Right atrium auricular region (tissue), 2 donors: ENCODE measurements around the gene APOB. TPM values are rescaled to one million over a fixed set of nuclear protein-coding genes. Genes with fewer than 3 reads are reported as not detected.

ENCODE experiments used
- DNase-seq: peaks from one replicate; pipeline ENCODE4 v3.0.0-alpha.2; 2019; ENCODE audit warnings: low spot score
- H3K27ac ChIP-seq, 2 donors: fragments of 200-600 bp; sonication (generic); 1 replicate in 1 of 2; 2 replicates in 1 of 2; pipeline ENCODE4 v1.5.1; 2016 to 2019
- H3K27me3 ChIP-seq, 2 donors: fragments of 200-600 bp; sonication (generic); one replicate each; pipeline versions ENCODE4 v1.5.1 to v1.6.0; 2017 to 2019
- H3K36me3 ChIP-seq: fragments of 200-600 bp; sonication (generic); one replicate; pipeline ENCODE4 v1.5.1; 2016
- H3K4me1 ChIP-seq, 2 donors: fragments of 200-600 bp; sonication (generic); one replicate each; pipeline versions ENCODE4 v1.5.1 to v1.6.0; 2017 to 2019
- H3K4me3 ChIP-seq, 2 donors: fragments of 200-600 bp; sonication (generic); 1 replicate in 1 of 2; 2 replicates in 1 of 2; pipeline ENCODE4 v1.5.1; 2017 to 2019; ENCODE audit warnings: mild to moderate bottlenecking in 1 of 2, moderate library complexity in 1 of 2
- H3K9me3 ChIP-seq, 2 donors: fragments of 200-600 bp; sonication (generic); one replicate each; pipeline ENCODE4 v1.5.1; 2019
- CTCF ChIP-seq, 2 donors: fragments of 200-600 bp; sonication (generic); IDR thresholded peaks; one replicate each; pipeline ENCODE4 v1.5.1; 2019; ENCODE audit warnings: antibody characterized with exemption in 2 of 2
- total RNA-seq, 2 donors: library from RNA; depleted of rRNA; stranded (reverse); fragments of >200 nt; gene quantifications; one replicate each; pipeline ENCODE4 v1.1.0, GENCODE V29; 2016

Gene APOB
- total RNA-seq, 2 donors from 2014 or later, result 20.1 to 45.3 TPM

DNA sequence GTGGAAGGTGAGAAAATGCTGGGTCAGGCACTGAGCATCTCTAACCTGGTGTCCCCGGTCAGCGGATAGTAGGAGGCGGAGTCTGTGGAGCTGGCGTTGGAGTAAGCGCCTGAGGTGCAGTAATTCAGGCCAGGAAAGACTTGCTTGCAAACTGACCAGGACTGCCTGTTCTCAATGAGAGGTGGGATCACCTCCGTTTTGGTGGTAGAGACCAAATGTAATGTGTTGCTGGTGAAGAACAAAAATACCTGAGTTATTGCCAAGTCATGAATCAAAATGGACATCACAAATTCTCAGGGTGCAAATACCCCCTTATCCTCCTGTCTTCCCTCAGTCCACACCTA is 24.2 kb downstream of the APOB start:
- DNase-seq, result no peak
- H3K9me3 ChIP-seq, result no peaks in the 10 kb centered on the region
- TF ChIP-seq CTCF (IDR thresholded peaks at IDR 0.05), result no peak
- no peaks in the 10 kb centered on the region for H3K4me1 ChIP-seq
- H3K27me3 ChIP-seq, result no peaks in the 10 kb centered on the region
- H3K36me3 ChIP-seq, result peaks cover 43% of the 10 kb centered on the region
- H3K4me3 ChIP-seq, result no peak overlapping the region
- no peak overlapping the region for H3K27ac ChIP-seq

- no peak for TF ChIP-seq CTCF (IDR thresholded peaks at IDR 0.05)
- Histone ChIP-seq H3K4me3 (no peak overlapping the region), H3K9me3 (no peaks in the 10 kb centered on the region), H3K27ac (no peak overlapping the region), H3K4me1 (no peaks in the 10 kb centered on the region), H3K27me3 (no peaks in the 10 kb centered on the region), H3K36me3 (peaks cover 46% of the 10 kb centered on the region)
- no peak for DNase-seq
Observed at GRCh38 chr2:21019000-21019677, 24.7 kb downstream of the APOB start.

DNA sequence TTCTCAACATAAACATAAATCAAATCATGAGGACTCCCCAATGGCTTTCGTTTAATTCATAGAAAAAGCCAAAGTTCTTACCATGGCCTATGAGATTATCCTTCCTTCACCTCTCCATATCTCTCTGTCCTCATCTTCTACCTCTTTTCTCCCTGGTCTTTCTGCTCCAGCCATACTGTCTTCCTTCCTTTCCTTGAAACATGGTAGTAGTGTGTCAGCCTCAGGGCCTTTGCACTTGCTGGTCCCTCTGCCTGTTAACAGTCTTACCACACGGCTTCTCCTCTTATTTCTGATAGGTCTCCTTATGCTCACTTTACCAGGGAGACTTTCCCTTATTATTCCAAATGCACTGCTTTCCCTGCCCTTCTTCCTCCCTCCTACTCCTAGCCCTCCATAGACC is 25.6 kb downstream of the APOB start:
- DNase-seq, result no peak
- no peak overlapping the region for H3K4me3 ChIP-seq
- H3K9me3 ChIP-seq, result no peaks in the 10 kb centered on the region
- no peak for TF ChIP-seq CTCF (IDR thresholded peaks at IDR 0.05)
- no peak overlapping the region for H3K27ac ChIP-seq
- H3K4me1 ChIP-seq, result no peaks in the 10 kb centered on the region
- H3K27me3 ChIP-seq, result no peaks in the 10 kb centered on the region
- peaks cover 47% of the 10 kb centered on the region for H3K36me3 ChIP-seq

DNA sequence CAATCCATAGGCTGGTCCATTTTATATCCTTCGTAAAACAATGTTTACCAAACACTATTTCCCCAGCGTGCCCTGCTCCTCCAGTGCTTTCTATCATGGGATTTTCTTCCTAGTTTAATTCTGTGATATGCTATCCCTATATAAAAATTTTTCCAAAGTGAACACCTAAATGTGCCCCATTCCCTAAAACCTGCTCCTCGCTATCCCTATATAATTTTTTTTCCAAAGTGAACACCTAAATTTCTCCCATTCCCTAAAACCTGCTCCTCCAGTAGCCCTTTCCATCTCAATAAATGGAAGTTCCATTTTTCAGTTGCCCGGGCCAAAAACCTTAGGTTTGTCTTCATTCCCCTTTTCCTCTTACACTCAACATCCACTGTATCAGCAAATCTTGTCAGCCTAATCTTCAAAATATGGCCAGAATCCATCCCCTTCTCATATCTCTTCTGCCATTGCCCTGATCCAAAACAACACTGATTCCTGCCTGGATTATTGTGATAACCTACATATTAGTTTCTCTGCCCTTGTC is 26.1 kb downstream of the APOB start:
- Histone ChIP-seq H3K27me3 (no peaks in the 10 kb centered on the region), H3K4me3 (no peak overlapping the region), H3K9me3 (no peaks in the 10 kb centered on the region), H3K4me1 (no peaks in the 10 kb centered on the region), H3K27ac (no peak overlapping the region), H3K36me3 (peaks cover 46% of the 10 kb centered on the region)
- no peak for DNase-seq
- no peak for TF ChIP-seq CTCF (IDR thresholded peaks at IDR 0.05)

DNA sequence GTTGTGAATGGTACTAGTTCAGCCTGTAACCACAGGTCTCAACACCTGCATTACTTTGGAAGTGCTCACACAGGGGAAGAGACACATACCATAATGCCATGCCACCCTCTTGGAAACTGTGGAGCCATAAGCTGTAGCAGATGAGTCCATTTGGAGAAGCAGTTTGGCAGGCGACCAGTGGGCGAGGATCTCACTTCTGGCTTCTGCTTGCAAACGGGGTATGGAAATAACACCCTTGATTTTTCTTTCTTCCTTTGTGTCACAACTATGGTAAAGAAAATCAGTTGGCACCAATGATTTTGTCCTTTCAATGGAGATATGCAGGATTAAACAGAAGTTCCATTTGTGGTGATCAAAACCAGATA is 28.6 kb downstream of the APOB start:
- no peak for TF ChIP-seq CTCF (IDR thresholded peaks at IDR 0.05)
- Histone ChIP-seq H3K4me1 (peaks cover 0 to 7% of the 10 kb centered on the region in 2 donors), H3K27ac (no peak overlapping the region), H3K4me3 (no peak overlapping the region), H3K27me3 (no peaks in the 10 kb centered on the region), H3K36me3 (peaks cover 57% of the 10 kb centered on the region), H3K9me3 (no peaks in the 10 kb centered on the region)
- DNase-seq, result no peak
